Osteocyte (in vitro differentiated cells): ENCODE measurements around the gene RALGDS. TPM values are rescaled to one million over a fixed set of nuclear protein-coding genes. Genes with fewer than 3 reads are reported as not detected.

ENCODE experiments used
- DNase-seq: peaks from one replicate; pipeline ENCODE4 v3.0.0; 2021; ENCODE audit warnings: mixed read lengths; ENCODE audit not compliant: unreplicated experiment; ENCODE audit errors: extremely low spot score
- H3K27ac Mint-ChIP-seq: one replicate; pipeline ENCODE4 v1.8.0; 2021; ENCODE audit warnings: mild to moderate bottlenecking, mixed read lengths; ENCODE audit not compliant: unreplicated experiment
- H3K27me3 Mint-ChIP-seq: one replicate; pipeline ENCODE4 v1.8.0; 2021; ENCODE audit warnings: mixed read lengths; ENCODE audit not compliant: unreplicated experiment
- H3K36me3 Mint-ChIP-seq: one replicate; pipeline ENCODE4 v1.8.0; 2021; ENCODE audit warnings: mixed read lengths; ENCODE audit not compliant: unreplicated experiment
- H3K4me1 Mint-ChIP-seq: one replicate; pipeline ENCODE4 v1.8.0; 2021; ENCODE audit warnings: mixed read lengths; ENCODE audit not compliant: unreplicated experiment
- H3K4me3 Mint-ChIP-seq: one replicate; pipeline ENCODE4 v1.8.0; 2021; ENCODE audit warnings: mild to moderate bottlenecking, moderate library complexity, mixed read lengths; ENCODE audit not compliant: unreplicated experiment
- H3K9me3 Mint-ChIP-seq: one replicate; pipeline ENCODE4 v1.8.0; 2021; ENCODE audit warnings: mixed read lengths; ENCODE audit not compliant: unreplicated experiment
- CTCF ChIP-seq: fragments of 200-600 bp; sonication (generic); IDR thresholded peaks from 2 replicates; pipeline ENCODE4 v1.5.0; 2021; ENCODE audit warnings: antibody characterized with exemption, mild to moderate bottlenecking, moderate library complexity
- total RNA-seq: library from RNA; stranded (reverse); gene quantifications from 2 replicates; pipeline ENCODE4 v1.2.1, GENCODE V29; 2021

RALGDS gene
- total RNA-seq, 1 donor from 2014 or later, result 38.4 TPM

GRCh38 chr9:133090752-133091385, 30.2 kb downstream of the RALGDS start:
- H3K4me1 Mint-ChIP-seq, result no peaks in the 10 kb centered on the region
- H3K27ac Mint-ChIP-seq, result no peak overlapping the region
- DNase-seq, result no peak
- peaks cover 8% of the 10 kb centered on the region for H3K9me3 Mint-ChIP-seq
- TF ChIP-seq CTCF, result no peak
- H3K4me3 Mint-ChIP-seq, result no peak overlapping the region
- H3K36me3 Mint-ChIP-seq, result peaks cover 4% of the 10 kb centered on the region
- no peaks in the 10 kb centered on the region for H3K27me3 Mint-ChIP-seq

GRCh38 chr9:133090187-133090586, 30.9 kb downstream of the RALGDS start:
- H3K27me3 Mint-ChIP-seq, result no peaks in the 10 kb centered on the region
- H3K36me3 Mint-ChIP-seq, result peaks cover 2% of the 10 kb centered on the region
- no peak for TF ChIP-seq CTCF
- no peak overlapping the region for H3K4me3 Mint-ChIP-seq
- no peak for DNase-seq
- peaks cover 6% of the 10 kb centered on the region for H3K9me3 Mint-ChIP-seq
- H3K4me1 Mint-ChIP-seq, result no peaks in the 10 kb centered on the region
- no peak overlapping the region for H3K27ac Mint-ChIP-seq

- Mint-ChIP-seq H3K4me1 (no peaks in the 10 kb centered on the region), H3K27ac (no peak overlapping the region), H3K4me3 (no peak overlapping the region), H3K36me3 (peaks cover 2% of the 10 kb centered on the region), H3K27me3 (no peaks in the 10 kb centered on the region), H3K9me3 (no peaks in the 10 kb centered on the region)
- no peak for TF ChIP-seq CTCF
- DNase-seq, result no peak
These were observed 31.8 kb downstream of the RALGDS start for GRCh38 chr9:133089271-133089671.

- no peak overlapping the region for H3K4me3 Mint-ChIP-seq
- no peaks in the 10 kb centered on the region for H3K9me3 Mint-ChIP-seq
- no peaks in the 10 kb centered on the region for H3K27me3 Mint-ChIP-seq
- DNase-seq, result no peak
- no peak for TF ChIP-seq CTCF
- peaks cover 2% of the 10 kb centered on the region for H3K36me3 Mint-ChIP-seq
- no peak overlapping the region for H3K27ac Mint-ChIP-seq
- H3K4me1 Mint-ChIP-seq, result no peaks in the 10 kb centered on the region
These were observed 32.3 kb downstream of the RALGDS start for GRCh38 chr9:133088756-133089155.

GRCh38 chr9:133088146-133088750, 32.8 kb downstream of the RALGDS start:
- Mint-ChIP-seq H3K4me3 (no peak overlapping the region), H3K4me1 (no peaks in the 10 kb centered on the region), H3K27me3 (no peaks in the 10 kb centered on the region), H3K27ac (no peak overlapping the region), H3K36me3 (no peaks in the 10 kb centered on the region), H3K9me3 (no peaks in the 10 kb centered on the region)
- TF ChIP-seq CTCF, result no peak
- no peak for DNase-seq
